HG03135 (cell line): ENCODE measurements around the gene PI4KB.
A peak's percentile ranks its signal among the peaks of the same experiment; 100 is the strongest.

Source experiments
- ATAC-seq: cut with Tn5 transposase; IDR thresholded peaks from one replicate; pipeline ENCODE4 v1.9.1; 2021; ENCODE audit warnings: mild to moderate bottlenecking, moderate library complexity; ENCODE audit not compliant: unreplicated experiment

PI4KB gene

DNA sequence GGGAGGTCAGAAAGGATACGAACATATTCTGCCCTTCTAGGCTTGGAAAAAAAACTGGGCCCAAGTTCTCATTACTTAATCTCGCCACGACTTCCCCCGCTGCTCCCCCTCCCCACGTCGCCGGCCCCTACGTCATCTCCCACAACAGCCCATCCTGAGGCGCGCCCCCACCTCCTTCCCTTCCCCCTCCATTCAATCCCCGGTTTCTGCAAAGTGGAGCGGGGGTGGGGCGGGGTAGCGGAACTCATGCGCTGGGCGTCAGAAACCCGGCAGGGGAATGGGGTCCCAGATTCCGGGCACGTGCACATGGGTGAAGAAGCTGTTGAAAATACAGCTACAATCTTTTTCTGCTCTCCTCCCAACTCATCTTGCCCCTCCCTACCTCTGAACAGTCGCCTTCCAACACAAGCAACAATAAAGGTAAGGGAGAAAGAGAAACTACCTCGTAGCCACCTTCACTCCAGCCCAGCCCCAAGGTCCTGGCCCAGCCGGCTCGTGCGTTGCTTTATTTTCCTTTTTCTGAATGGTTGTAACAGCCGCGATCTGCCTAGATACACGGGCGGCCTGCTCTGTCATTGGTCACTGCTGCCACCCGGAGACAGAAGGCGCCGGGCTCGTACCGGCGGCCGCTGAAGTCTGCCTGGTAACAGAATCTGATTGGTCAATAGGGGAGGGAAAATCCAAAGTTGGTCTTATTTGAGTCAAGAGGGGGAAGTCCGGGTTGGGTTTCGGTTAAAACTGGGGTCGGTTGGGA lies 19.7 kb upstream of the PI4KB start, which contains the start of gene RFX5:
TSS of gene RFX5 (minus strand) at position 484 of the 754 bp plus-strand sequence. CDS start 932 bp downstream, outside the sequence.
- peak; percentile 92 for ATAC-seq

DNA sequence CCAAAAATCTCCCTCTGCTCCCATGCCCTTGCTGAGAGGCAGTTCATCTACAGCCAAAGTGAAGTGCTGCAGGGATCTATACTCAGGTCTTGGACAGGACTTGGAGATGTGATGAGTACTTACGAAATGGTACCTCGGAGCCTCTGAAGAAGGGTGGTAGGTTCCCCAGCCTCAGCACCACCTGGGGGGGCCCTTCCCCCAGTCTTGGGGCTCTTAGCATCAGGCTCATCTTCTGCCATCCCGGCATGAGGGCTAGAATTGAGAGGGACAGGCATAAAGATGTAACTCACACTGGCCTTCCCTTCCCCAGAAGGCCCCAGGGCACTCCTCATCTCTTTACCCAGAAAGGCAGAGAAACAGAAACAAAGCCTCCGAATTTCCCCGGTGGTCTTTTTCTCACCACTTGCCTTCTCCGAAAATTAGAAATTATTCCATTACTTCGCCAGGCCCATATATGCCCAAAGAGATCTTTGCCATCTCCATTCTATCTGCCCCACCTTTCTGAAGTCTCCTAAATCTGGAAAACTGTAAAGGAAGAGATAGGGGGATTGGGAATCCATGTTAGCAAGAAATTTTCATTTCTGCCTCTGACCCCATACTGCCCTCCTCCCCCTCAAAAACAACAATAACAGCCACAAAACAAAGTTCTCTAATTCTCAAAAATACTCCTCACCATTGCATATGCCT lies 19.0 kb upstream of the PI4KB start:
- ATAC-seq: no peak

DNA sequence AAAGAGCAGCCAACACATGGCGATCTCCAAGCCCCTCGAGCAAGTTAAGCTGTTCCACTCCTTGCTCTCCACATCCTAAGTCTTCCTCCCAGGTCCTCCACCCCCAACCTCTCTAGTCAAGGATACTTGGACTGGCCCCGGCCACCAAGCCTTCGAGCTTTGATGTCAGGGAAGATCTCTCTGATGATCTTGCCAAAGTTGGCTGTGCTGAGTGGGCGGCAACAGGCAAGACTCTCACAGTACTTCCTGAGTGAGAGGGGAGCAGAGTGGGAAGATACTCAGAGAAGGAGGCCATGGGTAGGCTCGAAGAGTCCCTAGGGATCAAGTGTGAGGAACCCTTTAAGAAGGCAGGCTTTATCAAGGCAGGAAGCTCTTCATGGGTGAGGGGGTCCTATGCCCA lies 17.1 kb upstream of the PI4KB start:
- no peak for ATAC-seq

DNA sequence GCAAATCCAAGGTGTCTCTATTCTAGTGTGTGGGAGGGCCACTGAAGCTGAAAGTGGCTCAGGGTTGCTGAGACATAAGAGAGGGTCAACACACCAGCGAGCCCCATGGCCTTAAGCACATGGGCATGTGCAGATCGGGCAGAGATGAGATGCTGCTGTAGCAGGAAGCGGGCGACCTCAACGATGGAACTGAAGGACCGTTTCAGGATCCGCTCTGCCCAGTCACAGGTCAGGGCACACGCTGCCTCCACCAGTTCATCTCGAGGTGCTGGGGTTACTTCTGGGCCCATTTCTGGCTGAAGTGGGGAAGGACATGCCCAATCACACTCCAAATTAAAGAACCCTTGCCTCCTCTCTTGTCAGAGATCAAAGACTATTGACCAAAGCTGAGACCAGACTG lies 16.4 kb upstream of the PI4KB start:
- ATAC-seq: no peak

DNA sequence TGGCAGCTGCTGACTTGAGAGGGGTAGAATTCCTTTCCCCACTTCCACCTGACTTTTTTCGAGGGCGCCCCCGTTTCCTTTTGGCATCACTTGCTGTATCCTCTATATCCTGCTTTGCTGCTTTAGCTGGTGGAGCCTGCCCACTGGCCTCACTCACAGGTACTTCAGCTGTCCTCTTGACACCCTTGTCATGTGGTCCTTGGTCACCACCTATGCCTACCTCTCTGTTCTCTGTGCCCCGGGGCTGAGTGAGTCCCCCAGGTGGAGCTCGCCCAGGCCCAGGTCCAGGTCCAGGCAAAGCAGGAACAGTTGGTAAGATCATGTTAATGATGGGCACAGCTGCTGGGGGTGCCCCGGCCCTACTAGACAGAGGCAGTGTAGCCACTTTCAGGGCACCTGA lies 15.4 kb upstream of the PI4KB start:
- ATAC-seq: no peak

DNA sequence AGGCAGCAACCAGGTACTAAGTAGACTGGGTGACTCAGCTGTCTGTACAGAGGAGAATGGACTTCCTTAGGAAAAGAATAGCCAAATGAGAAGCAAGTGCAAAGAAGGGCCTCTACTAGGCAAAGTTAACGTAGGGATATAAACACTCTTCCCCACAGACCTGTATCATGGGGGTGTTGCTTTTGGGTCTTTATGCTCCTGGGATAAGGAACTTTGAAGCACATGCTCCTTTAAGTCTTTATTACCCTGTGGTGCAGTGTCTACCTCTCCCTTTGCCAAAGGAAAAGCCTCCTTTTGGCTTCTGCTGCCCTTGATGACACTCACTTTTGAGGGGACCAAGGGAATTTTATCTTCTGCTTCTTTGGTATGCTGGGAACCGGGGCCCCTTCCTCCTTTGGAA lies 14.8 kb upstream of the PI4KB start:
- no peak for ATAC-seq

DNA sequence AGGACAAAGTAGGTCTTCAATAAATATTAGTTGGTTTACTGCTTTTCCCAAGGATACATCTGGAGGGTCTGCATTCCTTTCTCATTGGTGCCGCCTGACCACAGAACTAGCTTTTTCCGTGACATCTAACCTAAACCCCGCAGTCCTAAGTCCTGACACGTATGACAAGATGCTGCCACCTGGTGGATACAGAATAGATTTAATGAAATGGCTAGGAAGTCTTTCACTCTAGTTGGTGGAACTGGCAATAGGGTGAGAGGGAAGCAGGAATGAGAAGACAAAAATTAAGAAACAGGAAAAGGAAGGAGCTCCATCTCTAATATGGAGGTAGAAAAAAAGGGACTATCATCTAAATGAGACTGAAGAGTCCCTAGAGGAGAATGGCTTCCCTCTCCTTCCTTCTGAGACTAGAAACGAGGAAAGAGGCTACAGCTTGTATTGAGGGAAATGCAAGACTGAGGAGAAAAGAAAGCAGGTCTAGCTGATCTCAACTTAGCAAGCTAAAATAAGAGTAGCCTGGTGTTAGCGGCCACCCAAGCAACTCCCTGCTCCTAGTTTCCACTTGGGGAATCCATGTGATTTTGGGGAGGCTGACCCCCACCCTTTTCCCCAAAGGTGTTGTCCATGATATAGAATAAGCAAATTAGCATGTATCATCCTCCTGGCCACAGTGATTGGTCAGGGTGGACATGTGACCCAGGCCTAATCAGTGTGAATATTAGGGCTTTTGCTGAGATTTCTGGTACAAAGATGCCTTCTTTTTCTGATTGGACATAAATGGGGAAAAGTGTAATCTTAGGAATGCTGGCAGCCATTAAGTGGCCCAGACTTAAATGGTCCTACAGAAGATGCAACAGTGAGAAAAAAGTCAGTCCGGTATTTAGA lies 13.9 kb upstream of the PI4KB start:
- no peak for ATAC-seq

DNA sequence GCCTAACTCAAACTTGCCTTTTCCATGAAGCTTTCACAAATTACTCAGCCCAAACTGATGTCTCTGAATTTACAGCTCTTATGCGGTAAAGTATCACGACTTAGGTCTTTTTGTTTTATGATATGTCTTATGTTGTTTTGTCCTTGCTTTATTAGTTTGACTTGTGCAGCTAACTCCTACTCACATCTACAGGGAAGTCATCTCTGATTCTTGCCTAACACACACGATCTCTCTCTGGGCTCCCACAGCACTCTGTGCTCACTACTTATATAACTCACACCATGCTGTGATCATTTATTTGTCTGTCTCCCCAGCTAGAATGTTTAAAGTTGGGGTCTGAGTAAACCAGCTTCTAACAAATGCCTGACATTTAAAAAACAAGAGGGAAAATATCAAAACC lies 9.3 kb upstream of the PI4KB start:
- ATAC-seq: no peak

DNA sequence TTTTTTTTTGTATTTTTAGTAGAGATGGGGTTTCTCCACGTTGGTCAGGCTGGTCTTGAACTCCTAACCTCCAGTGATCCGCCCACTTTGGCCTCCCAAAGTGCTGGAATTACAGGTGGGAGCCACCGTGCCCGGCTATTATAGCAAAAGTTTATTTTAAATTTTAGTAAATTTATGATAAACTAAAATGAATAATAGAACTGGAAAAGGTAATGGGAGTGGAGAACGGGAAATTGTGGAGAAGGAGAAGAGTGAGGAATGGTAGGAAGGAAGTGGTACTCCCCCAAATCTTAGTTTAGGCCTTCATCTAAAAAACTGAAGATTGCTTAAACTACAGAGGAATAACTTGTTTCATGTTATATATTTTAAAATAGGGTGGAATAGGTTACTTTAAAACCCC lies 7.6 kb upstream of the PI4KB start:
- no peak for ATAC-seq

DNA sequence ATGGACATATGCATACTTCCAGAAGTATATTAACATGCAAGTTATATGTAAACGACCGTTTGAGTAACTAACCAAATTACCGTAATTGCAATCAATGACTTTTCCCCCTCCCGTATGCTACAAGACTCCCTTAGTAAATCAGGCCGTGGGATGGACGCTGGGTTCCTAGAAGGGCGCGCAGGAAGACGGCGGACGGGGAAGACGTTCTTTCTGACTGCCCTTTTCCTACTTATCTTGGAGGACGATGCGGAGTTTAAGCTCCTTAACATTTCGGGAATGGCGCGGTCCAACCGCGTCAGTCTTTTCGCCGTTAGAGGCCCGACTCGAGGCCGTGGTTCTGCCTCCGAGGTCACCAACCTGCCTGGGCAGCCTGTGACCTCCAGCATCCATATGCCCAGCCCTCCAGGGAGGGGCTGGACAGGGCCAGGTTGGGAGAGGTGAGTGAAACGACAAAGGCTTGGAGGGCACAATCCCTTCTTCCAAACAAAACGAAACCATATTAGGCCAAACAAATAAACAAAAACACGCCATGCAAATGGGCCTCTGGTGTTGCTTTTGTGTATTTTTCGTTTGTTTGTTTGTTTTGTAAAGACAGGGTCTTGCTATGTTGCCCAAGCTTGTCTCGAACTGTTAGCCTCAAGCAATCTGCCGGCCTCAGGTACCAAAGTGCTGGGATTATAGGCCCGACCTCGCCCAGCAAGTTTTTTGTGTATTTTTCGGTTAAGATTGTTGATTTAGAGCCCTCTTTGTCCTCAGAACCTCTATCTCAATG lies 873 bp upstream of the PI4KB start:
- peak; percentile 17 for ATAC-seq

DNA sequence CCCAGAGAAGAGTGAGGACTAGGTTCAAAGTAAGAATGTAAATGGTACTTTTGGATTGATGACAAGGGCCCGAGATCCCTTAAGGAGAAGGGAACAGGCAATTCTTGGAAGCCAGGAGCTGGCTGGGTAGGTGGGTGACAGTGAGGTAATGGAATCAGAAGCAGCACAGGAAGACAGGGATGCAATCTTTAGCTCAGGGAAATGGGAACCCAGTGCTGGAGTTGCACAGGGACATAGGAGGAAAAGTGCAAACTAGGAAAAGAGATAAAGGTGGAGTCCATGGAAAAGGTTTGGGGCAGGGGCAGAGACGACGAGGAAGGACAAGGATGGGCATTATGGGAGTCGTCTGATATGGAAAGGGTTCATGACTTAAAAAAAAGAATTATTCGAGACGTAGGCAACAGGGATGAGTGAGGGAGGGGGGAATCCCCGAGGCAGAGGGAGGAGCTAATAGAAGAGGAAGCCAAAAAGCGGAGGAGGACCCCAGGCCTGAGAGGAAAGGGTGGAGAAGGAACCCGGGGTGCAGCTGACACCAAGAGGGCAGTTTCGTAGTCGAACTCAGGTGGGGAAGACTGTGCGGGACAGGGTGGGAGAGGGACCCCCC lies 495 bp downstream of the PI4KB start:
- peak; percentile 35 for ATAC-seq

DNA sequence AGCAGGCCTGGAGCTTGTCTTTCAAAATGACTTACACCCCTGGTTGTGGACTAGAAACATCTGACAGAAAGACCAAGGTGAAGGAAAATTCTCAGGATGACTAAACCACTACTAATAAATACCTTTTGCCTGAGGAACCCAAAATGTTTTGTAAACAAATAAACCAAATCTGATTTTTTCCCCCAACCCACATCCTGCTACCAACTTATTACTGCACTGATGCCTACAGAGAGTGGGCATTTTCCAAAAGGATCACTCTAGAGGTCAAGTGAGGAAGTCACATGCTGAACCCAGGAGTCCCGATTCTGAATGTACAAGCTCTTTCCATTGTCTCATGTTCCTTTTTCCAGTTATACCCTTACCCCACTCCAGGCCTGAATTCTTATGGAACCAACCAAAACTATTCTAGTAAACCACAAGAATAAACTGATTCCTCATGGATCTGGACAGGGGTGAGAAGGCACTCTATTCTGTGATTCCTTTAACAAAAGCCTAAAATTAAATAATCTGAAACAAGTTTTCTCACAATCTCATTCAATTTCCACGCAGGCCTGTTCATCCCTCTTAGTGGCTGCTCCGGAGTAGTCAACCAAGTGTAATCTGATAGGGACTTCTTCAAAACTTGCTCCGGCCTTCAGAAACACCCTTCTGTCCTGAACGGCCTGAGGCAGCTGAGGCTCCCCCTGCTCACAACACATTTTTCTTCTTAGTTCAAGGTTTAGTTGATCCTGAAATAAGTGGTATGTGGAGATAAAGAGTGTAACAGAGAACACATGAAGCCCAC lies 1.4 kb downstream of the PI4KB start:
- ATAC-seq: no peak

DNA sequence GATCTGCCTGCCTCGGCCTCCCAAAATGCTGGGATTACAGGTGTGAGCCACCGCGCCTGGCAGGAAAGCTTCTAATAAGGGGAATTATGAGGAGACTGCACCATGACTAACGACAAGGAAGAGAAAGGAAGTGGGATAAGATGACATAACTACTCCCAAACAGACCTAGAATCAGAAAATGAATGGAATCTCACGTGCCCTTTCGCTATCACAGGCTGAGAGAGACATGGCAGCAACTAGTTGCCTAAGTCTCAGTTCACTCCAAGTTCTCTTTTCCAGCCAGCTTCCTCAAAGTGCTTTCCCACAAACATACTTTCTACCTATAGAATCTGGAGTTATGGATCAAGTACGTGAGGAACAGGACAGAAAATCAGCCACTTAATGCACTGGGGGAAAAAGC lies 2.0 kb downstream of the PI4KB start:
- no peak for ATAC-seq

DNA sequence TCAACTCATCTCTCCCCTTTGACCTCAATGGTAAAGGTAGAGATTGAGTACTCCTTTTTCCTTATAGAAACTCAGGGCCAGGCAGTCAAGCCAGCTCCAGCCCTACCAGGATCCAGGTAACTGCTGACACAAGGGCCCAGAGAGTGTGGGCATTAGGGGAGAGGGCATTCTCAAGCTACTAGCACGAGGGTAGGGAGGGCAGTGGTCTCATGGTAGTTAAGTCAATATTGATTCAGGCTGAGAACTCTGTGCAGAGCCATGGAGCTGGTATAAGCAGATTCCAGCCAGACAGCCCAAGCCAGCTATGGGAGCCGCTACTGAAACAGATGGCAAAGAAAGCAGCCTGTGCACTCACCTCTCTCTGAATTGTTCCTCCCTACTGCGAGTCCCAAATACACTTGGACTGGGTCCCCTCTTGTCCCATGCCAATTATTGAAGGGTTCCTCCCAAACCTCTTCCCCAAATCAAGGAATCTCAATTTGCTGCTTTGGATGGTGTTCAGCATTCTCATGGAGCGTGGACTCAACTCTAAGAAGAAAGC lies 2.8 kb downstream of the PI4KB start:
- ATAC-seq: no peak

DNA sequence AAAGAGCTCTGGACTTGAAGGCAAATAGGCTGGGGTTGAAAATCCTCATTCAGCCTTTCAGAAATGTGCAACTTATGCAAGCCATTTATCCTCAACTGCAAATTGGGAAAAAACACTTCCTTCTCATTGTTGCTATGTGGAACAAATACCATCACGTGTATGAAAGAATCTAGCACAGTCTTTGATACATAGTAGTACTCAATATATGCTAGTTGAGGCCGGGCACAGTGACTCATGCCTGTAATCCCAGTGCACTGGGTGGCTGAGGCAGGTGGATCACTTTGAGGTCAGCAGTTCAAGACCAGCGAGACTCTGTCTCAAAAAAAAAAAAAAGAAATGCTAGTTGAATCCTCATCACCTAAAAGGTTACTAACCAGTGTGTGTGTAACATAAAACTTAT lies 8.2 kb downstream of the PI4KB start:
- no peak for ATAC-seq

DNA sequence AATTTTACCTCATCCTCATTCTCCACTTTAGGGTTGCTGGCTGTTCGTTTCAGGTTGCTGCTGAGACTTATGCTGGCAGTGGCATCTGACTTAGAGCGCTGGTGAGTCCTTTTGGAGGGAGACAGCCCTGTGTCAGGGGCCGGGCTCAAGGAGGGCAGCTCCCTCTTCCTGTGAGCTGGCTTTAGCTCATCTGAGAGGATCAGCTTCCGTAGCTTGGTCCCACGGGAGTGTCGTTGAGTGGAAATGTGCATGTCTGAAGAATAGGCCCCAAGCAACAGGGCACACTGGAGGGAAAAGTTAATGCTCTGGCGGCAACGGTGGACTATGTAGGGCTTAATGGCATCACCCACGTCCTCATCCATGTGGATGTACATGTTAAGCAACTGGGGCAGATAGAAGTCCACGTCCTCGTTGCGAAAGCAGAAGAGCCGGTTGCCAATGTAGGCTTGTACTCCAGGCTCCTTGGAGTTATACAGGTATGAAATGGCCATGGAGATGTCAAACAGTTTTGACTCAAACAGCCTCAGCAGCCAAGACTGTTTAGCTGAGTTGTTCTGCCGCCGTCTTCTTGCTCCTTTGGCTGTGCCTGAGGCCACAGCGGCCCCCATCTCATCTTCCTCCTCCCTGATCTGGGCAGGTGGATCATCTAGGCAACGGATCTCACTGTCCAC lies 11.5 kb downstream of the PI4KB start:
- no peak for ATAC-seq

DNA sequence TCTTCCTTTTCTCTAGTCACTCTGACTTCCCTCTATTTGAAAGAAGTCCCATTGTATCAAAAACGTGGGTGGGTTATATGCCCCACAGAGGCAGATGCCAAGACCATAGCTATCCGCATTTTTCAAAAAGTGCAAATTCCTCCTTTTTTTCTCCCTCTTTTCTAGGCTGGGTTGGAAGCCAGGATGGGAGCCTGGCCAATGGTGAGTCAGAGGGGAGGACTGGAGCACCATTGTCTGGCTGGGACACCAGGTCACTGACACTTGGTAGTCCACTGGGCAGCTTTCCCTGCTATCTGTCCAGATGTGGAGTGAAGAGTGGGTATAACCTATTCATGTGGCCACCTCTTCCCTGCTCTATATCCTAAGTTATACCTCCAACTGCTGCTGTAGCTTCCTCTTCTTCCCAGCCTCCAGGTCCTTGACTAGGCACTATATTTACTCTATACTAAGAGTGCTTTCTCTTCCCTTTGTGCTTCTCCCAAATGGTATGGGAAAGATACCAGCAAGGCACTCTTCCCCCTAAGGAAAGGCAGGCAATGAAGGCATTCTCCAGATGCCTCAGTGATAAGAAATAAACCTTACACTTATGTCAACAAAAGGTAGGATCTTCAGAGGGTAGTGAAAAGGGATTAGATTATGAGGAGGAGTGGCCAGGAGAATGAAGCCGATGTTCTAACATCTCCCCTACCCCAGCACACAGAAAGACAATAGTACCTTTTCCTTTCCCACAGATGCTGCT lies 12.9 kb downstream of the PI4KB start:
- ATAC-seq: no peak

DNA sequence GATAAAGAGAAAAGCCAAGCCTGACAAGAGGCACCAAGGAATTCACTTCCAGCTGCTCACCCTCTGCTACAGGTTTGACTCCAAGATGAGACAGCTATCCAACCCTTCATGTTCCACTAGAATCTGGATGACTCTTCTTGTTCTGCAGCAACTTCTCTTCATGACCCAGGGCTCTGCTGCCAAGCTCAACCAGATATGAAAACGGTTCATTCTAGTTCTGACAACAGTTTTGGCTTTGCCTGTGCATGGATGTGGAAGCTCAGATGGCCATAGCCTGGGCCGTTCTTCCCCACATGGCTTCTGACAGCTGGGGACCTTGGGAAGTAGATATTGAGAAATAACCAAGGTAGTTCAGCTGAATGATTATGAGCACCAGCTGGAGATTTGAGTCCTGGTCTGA lies 13.7 kb downstream of the PI4KB start:
- ATAC-seq: no peak
